ENCODE data around the gene GAREM1.

Gene GAREM1

GRCh38 chr18:32482117-32482516, 11.4 kb upstream of the GAREM1 start:
- Histone ChIP-seq H3K27ac (ENCODE audit: low read depth, low read length, poor library complexity, severe bottlenecking) (no peak overlapping the region), H3K4me2 (ENCODE audit: low read length) (no peak overlapping the region), H3K4me3 (ENCODE audit: low read depth, low read length, poor library complexity, severe bottlenecking) (no peak overlapping the region), H2AFZ (ENCODE audit: low read length) (no peak overlapping the region), H3K9ac (ENCODE audit: low read length) (no peak overlapping the region), H3K9me3 (ENCODE audit: low read length) (no peaks in the 10 kb centered on the region), H4K20me1 (ENCODE audit: insufficient read depth, low read length) (no peaks in the 10 kb centered on the region), H3K36me3 (ENCODE audit: insufficient read depth, low read length) (no peaks in the 10 kb centered on the region), H3F3A (ENCODE audit: insufficient read depth, low read length) (no peaks in the 10 kb centered on the region), H3K27me3 (ENCODE audit: insufficient read depth, low read length) (no peaks in the 10 kb centered on the region), H3K79me2 (ENCODE audit: insufficient read depth, low read length) (no peaks in the 10 kb centered on the region), H3K4me1 (ENCODE audit: insufficient read depth, low read length, severe bottlenecking) (no peaks in the 10 kb centered on the region), H3K9me2 (ENCODE audit: low read depth, low read length) (no peaks in the 10 kb centered on the region)
- TF ChIP-seq EZH2 (IDR thresholded peaks at IDR 0.05; ENCODE audit: borderline replicate concordance, low read length) (no peak), CTCF (IDR thresholded peaks at IDR 0.05; ENCODE audit: low read length) (no peak)

- H3K27ac ChIP-seq (ENCODE audit: low read depth, low read length, poor library complexity, severe bottlenecking), result no peak overlapping the region
Measured at GRCh38 chr18:32480581-32480980, 9.9 kb upstream of the GAREM1 start.

GRCh38 chr18:32478807-32479206, 8.1 kb upstream of the GAREM1 start:
- TF ChIP-seq EZH2 (IDR thresholded peaks at IDR 0.05; ENCODE audit: borderline replicate concordance, low read length) (no peak), CTCF (IDR thresholded peaks at IDR 0.05; ENCODE audit: low read length) (no peak)
- no peaks in the 10 kb centered on the region for H4K20me1 ChIP-seq (ENCODE audit: insufficient read depth, low read length)

More at GRCh38 chr18:32480581-32480980, 9.9 kb upstream of the GAREM1 start:
- Histone ChIP-seq H3K4me2 (ENCODE audit: low read length) (no peak overlapping the region), H3K36me3 (ENCODE audit: insufficient read depth, low read length) (no peaks in the 10 kb centered on the region), H3K9me3 (ENCODE audit: low read length) (no peaks in the 10 kb centered on the region), H4K20me1 (ENCODE audit: insufficient read depth, low read length) (no peaks in the 10 kb centered on the region), H3F3A (ENCODE audit: insufficient read depth, low read length) (no peaks in the 10 kb centered on the region), H3K27me3 (ENCODE audit: insufficient read depth, low read length) (no peaks in the 10 kb centered on the region), H3K4me3 (ENCODE audit: low read depth, low read length, poor library complexity, severe bottlenecking) (no peak overlapping the region), H3K79me2 (ENCODE audit: insufficient read depth, low read length) (no peaks in the 10 kb centered on the region), H3K9me2 (ENCODE audit: low read depth, low read length) (no peaks in the 10 kb centered on the region), H3K4me1 (ENCODE audit: insufficient read depth, low read length, severe bottlenecking) (no peaks in the 10 kb centered on the region), H3K9ac (ENCODE audit: low read length) (no peak overlapping the region), H2AFZ (ENCODE audit: low read length) (no peak overlapping the region)
- TF ChIP-seq EZH2 (IDR thresholded peaks at IDR 0.05; ENCODE audit: borderline replicate concordance, low read length) (no peak), CTCF (IDR thresholded peaks at IDR 0.05; ENCODE audit: low read length) (no peak)

More at GRCh38 chr18:32478807-32479206, 8.1 kb upstream of the GAREM1 start:
- no peaks in the 10 kb centered on the region for H3K27me3 ChIP-seq (ENCODE audit: insufficient read depth, low read length)
- H2AFZ ChIP-seq (ENCODE audit: low read length), result no peak overlapping the region
- no peak overlapping the region for H3K9ac ChIP-seq (ENCODE audit: low read length)
- H3K4me3 ChIP-seq (ENCODE audit: low read depth, low read length, poor library complexity, severe bottlenecking), result no peak overlapping the region
- no peaks in the 10 kb centered on the region for H3K79me2 ChIP-seq (ENCODE audit: insufficient read depth, low read length)
- H3K9me2 ChIP-seq (ENCODE audit: low read depth, low read length), result no peaks in the 10 kb centered on the region
- H3K4me1 ChIP-seq (ENCODE audit: insufficient read depth, low read length, severe bottlenecking), result no peaks in the 10 kb centered on the region
- H3F3A ChIP-seq (ENCODE audit: insufficient read depth, low read length), result no peaks in the 10 kb centered on the region
- H3K4me2 ChIP-seq (ENCODE audit: low read length), result no peak overlapping the region
- H3K9me3 ChIP-seq (ENCODE audit: low read length), result no peaks in the 10 kb centered on the region
- H3K36me3 ChIP-seq (ENCODE audit: insufficient read depth, low read length), result no peaks in the 10 kb centered on the region
- H3K27ac ChIP-seq (ENCODE audit: low read depth, low read length, poor library complexity, severe bottlenecking), result no peak overlapping the region
